ENCODE data around the gene CD99.

CD99 gene

DNA sequence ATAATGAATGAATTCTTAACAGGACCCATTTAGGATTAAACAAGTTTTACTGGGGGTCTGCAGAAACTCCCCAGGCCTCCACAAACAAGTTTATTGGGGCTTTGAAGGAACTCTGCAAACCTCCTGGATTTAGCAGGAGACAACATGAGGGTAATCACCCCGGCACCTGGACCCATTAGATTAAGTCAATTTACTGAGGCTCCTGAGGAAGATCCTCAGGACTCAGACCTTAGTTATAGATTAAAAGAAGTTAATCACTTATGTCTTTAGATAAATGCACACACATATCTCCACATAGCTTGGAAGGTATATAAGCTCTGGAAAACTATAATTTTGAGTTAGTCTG, 90.1 kb downstream of the CD99 start:
- no peaks in the 10 kb centered on the region for H3K79me2 ChIP-seq (ENCODE audit: insufficient read depth, low read length)

GRCh38 chrX:2781698-2782097, 90.6 kb downstream of the CD99 start:
- H3K36me3 ChIP-seq (ENCODE audit: insufficient read depth, low read length): no peaks in the 10 kb centered on the region
- H3K79me2 ChIP-seq (ENCODE audit: insufficient read depth, low read length): no peaks in the 10 kb centered on the region
- no peak overlapping the region for H3K4me2 ChIP-seq (ENCODE audit: insufficient read depth, low read length)
- no peaks in the 10 kb centered on the region for H3K27me3 ChIP-seq (ENCODE audit: insufficient read depth, low read length, poor library complexity)
- no peaks in the 10 kb centered on the region for H4K20me1 ChIP-seq (ENCODE audit: insufficient read depth, low read length)
- no peak overlapping the region for H2AFZ ChIP-seq (ENCODE audit: low read depth, low read length)
- no peak for DNase-seq
- no peak overlapping the region for H3K27ac ChIP-seq (ENCODE audit: low read length)
- H3K9ac ChIP-seq (ENCODE audit: low read depth, low read length): no peak overlapping the region
- no peak for ATAC-seq (ENCODE audit: insufficient read depth, low read depth)
- no peak overlapping the region for H3K4me3 ChIP-seq (ENCODE audit: low read depth in 1 of 2, low read length in 2 of 2)
- no peaks in the 10 kb centered on the region for H3K4me1 ChIP-seq (ENCODE audit: insufficient read depth, low read length)
- TF ChIP-seq EZH2 (IDR thresholded peaks at IDR 0.05; ENCODE audit: borderline replicate concordance, low read depth, low read length, severe bottlenecking): no peak
- TF ChIP-seq, protein P1, sequence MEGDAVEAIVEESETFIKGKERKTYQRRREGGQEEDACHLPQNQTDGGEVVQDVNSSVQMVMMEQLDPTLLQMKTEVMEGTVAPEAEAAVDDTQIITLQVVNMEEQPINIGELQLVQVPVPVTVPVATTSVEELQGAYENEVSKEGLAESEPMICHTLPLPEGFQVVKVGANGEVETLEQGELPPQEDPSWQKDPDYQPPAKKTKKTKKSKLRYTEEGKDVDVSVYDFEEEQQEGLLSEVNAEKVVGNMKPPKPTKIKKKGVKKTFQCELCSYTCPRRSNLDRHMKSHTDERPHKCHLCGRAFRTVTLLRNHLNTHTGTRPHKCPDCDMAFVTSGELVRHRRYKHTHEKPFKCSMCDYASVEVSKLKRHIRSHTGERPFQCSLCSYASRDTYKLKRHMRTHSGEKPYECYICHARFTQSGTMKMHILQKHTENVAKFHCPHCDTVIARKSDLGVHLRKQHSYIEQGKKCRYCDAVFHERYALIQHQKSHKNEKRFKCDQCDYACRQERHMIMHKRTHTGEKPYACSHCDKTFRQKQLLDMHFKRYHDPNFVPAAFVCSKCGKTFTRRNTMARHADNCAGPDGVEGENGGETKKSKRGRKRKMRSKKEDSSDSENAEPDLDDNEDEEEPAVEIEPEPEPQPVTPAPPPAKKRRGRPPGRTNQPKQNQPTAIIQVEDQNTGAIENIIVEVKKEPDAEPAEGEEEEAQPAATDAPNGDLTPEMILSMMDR (IDR thresholded peaks at IDR 0.05; ENCODE audit: borderline replicate concordance, extremely low read depth, low read length, poor library complexity, severe bottlenecking): no peak
- no peaks in the 10 kb centered on the region for H3K9me3 ChIP-seq (ENCODE audit: insufficient read depth, low read length, severe bottlenecking)

More for the DNA sequence above, 90.1 kb downstream of the CD99 start:
- H4K20me1 ChIP-seq (ENCODE audit: insufficient read depth, low read length): no peaks in the 10 kb centered on the region
- no peaks in the 10 kb centered on the region for H3K36me3 ChIP-seq (ENCODE audit: insufficient read depth, low read length)
- no peaks in the 10 kb centered on the region for H3K4me1 ChIP-seq (ENCODE audit: insufficient read depth, low read length)
- no peak overlapping the region for H2AFZ ChIP-seq (ENCODE audit: low read depth, low read length)
- H3K4me2 ChIP-seq (ENCODE audit: insufficient read depth, low read length): no peak overlapping the region
- no peak for TF ChIP-seq EZH2 (IDR thresholded peaks at IDR 0.05; ENCODE audit: borderline replicate concordance, low read depth, low read length, severe bottlenecking)
- TF ChIP-seq, protein P1 (IDR thresholded peaks at IDR 0.05; ENCODE audit: borderline replicate concordance, extremely low read depth, low read length, poor library complexity, severe bottlenecking): no peak
- H3K9me3 ChIP-seq (ENCODE audit: insufficient read depth, low read length, severe bottlenecking): no peaks in the 10 kb centered on the region
- H3K27ac ChIP-seq (ENCODE audit: low read length): no peak overlapping the region
- H3K9ac ChIP-seq (ENCODE audit: low read depth, low read length): no peak overlapping the region
- no peak for DNase-seq
- no peaks in the 10 kb centered on the region for H3K27me3 ChIP-seq (ENCODE audit: insufficient read depth, low read length, poor library complexity)
- ATAC-seq (ENCODE audit: insufficient read depth, low read depth): no peak
- no peak overlapping the region for H3K4me3 ChIP-seq (ENCODE audit: low read depth in 1 of 2, low read length in 2 of 2)

GRCh38 chrX:2782171-2782570, 91.1 kb downstream of the CD99 start:
- ATAC-seq (ENCODE audit: insufficient read depth, low read depth) (no peak), DNase-seq (no peak)
- no peaks in the 10 kb centered on the region for H3K79me2 ChIP-seq (ENCODE audit: insufficient read depth, low read length)
- no peak overlapping the region for H3K4me3 ChIP-seq (ENCODE audit: low read depth in 1 of 2, low read length in 2 of 2)
- no peaks in the 10 kb centered on the region for H3K4me1 ChIP-seq (ENCODE audit: insufficient read depth, low read length)
- H3K27me3 ChIP-seq (ENCODE audit: insufficient read depth, low read length, poor library complexity): no peaks in the 10 kb centered on the region
- no peak overlapping the region for H3K27ac ChIP-seq (ENCODE audit: low read length)
- H2AFZ ChIP-seq (ENCODE audit: low read depth, low read length): no peak overlapping the region
- TF ChIP-seq EZH2 (IDR thresholded peaks at IDR 0.05; ENCODE audit: borderline replicate concordance, low read depth, low read length, severe bottlenecking): no peak
- TF ChIP-seq, protein P1 (IDR thresholded peaks at IDR 0.05; ENCODE audit: borderline replicate concordance, extremely low read depth, low read length, poor library complexity, severe bottlenecking): no peak
- H3K36me3 ChIP-seq (ENCODE audit: insufficient read depth, low read length): no peaks in the 10 kb centered on the region
- H3K9ac ChIP-seq (ENCODE audit: low read depth, low read length): no peak overlapping the region
- H3K9me3 ChIP-seq (ENCODE audit: insufficient read depth, low read length, severe bottlenecking): no peaks in the 10 kb centered on the region
- H3K4me2 ChIP-seq (ENCODE audit: insufficient read depth, low read length): no peak overlapping the region
- H4K20me1 ChIP-seq (ENCODE audit: insufficient read depth, low read length): no peaks in the 10 kb centered on the region

- Histone ChIP-seq H2AFZ (ENCODE audit: low read depth, low read length) (no peak overlapping the region), H3K9me3 (ENCODE audit: insufficient read depth, low read length, severe bottlenecking) (no peaks in the 10 kb centered on the region), H3K4me2 (ENCODE audit: insufficient read depth, low read length) (no peak overlapping the region), H3K27ac (ENCODE audit: low read length) (no peak overlapping the region), H3K79me2 (ENCODE audit: insufficient read depth, low read length) (no peaks in the 10 kb centered on the region), H4K20me1 (ENCODE audit: insufficient read depth, low read length) (no peaks in the 10 kb centered on the region), H3K27me3 (ENCODE audit: insufficient read depth, low read length, poor library complexity) (no peaks in the 10 kb centered on the region), H3K9ac (ENCODE audit: low read depth, low read length) (no peak overlapping the region), H3K36me3 (ENCODE audit: insufficient read depth, low read length) (no peaks in the 10 kb centered on the region), H3K4me1 (ENCODE audit: insufficient read depth, low read length) (no peaks in the 10 kb centered on the region), H3K4me3 (ENCODE audit: low read depth in 1 of 2, low read length in 2 of 2) (no peak overlapping the region)
- ATAC-seq (ENCODE audit: insufficient read depth, low read depth) (no peak), DNase-seq (no peak)
- no peak for TF ChIP-seq EZH2 (IDR thresholded peaks at IDR 0.05; ENCODE audit: borderline replicate concordance, low read depth, low read length, severe bottlenecking)
- TF ChIP-seq, protein P1 (IDR thresholded peaks at IDR 0.05; ENCODE audit: borderline replicate concordance, extremely low read depth, low read length, poor library complexity, severe bottlenecking): no peak
Measured at GRCh38 chrX:2782778-2783177, 91.7 kb downstream of the CD99 start.
